GM18520 (cell line): ENCODE results near the gene GPR50.

Source experiments
- ATAC-seq: cut with Tn5 transposase; IDR thresholded peaks from one replicate; pipeline ENCODE4 v1.9.1; 2021; ENCODE audit not compliant: unreplicated experiment

Gene GPR50

GRCh38 chrX:151226941-151227340 lies 50.6 kb downstream of the GPR50 start:
- no peak for ATAC-seq

- ATAC-seq = no peak
These were observed 51.2 kb downstream of the GPR50 start for GRCh38 chrX:151227627-151228026.

DNA sequence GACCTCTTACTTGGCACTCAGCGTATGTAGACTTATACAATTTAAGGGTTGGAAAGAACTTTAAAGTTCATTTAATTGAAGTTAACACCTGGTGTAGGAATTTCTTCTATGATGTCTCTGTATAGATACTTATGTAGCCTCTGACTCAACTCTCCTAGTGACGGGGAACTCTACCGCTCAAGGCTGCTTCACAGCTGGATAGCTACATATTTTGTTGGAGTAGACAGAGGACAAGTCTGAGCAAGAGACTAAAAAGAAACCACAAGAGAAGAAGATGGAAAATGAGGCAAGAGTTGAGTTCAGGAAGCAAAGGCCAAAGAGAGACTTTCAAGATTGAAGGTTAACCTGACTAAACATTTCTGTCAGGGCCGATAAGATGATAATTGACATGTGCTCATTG lies 52.6 kb downstream of the GPR50 start:
- no peak for ATAC-seq
